Central memory CD4-positive, alpha-beta T cell (primary cell): ENCODE results near the gene RHOA.

Source experiments
- DNase-seq: peaks from one replicate; pipeline ENCODE4 v3.0.0; 2022

RHOA gene

DNA sequence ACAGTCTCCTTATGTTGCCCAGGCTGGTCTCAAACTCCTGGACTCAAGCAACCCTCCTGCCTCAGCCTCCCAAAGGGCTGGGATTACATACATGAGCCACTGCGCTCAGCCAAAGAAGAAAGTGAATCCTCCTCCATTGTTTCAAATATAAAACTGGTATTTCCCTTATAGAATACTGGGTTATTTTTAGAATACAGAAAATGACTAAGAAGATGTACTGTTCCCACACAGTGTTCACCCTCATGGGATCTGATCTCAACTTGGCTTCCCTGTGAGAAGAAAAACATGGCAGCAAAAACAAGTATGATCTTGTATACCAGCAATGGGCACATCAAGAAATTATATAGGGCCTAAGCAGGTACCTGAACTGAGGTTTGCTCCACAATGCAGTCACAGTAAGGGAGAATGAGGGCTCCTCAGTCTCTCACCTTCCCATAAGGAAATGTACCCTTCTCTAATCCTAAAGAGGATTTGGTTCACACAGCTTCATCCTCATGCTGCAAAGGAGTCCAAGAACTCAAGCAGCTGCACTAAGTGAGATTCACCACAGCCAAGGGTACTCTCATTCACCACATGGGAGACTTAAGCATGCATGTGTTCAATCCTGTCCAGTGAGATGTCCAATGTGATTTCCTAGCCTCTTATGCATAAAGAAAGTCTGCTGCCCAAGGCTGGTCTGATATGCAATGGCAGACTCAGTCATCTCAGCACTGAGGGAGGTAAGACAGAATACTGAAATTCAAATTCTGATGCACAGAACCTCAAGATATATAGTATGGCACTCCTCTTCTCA is 97.7 kb downstream of the RHOA start:
- DNase-seq: no peak

GRCh38 chr3:49311283-49311682 is 100.5 kb downstream of the RHOA start:
- DNase-seq: no peak

DNA sequence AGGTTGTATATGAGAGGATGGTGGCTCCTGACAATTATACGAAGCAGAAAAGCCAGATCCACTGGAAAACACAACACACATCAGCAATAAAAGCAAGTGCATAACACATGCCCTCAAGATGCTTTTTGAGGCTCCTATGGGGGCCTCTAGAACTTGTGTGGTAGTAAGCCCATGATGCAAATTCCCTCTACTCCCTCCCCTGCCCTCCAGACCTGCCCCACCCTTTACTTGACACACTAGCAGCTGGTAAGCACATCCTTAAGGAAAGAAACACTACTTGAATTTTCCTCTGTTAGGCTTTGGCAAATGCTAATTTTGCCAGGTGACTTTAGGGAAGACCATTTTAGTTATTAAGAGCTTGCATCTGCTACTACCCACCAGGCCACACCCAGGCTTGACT is 101.1 kb downstream of the RHOA start:
- DNase-seq: no peak
